ENCODE measurements around the gene AKR1B15. TPM values are rescaled to one million over a fixed set of nuclear protein-coding genes. Genes with fewer than 3 reads are reported as not detected.
"Not testable (repeated sequence)": the region's sequence is repeated elsewhere in the genome, so short reads cannot be mapped to it uniquely, and the experiment has no call there.

AKR1B15 gene
- polyA plus RNA-seq, 1 of the 3 experiments (the other 2 are of a cell fraction), result not detected

DNA sequence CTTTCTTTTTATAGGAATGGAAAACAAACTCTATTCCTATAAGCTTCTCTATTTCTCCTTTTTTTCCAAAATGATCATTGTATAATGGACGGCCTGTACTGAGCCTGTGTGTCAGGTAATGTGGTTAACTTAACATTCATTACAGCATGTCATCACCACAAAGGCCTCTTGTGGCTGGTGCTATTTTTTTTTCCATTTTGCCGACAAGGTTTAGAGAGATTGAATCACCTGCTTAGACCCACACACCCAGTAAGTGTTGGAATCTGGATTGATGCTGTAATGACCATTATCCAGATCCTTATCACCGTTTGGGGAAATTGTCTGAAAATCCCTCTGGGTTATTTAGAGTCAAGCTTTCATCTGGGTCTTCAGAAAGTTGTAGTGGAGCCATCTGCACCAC lies 18.5 kb downstream of the AKR1B15 start:
- H3K27ac ChIP-seq (ENCODE audit: low read depth in 2 of 2, low read length in 1 of 2), result no peak overlapping the region
- H3K79me2 ChIP-seq (ENCODE audit: insufficient read depth), result no peaks in the 10 kb centered on the region
- 16% methylated on average over 3 of the region's 3 CpGs for WGBS (ENCODE audit: low lambda C conversion rate)
- H2AFZ ChIP-seq (ENCODE audit: low read depth), result no peak overlapping the region
- no peaks in the 10 kb centered on the region for H3K9me3 ChIP-seq
- no peaks in the 10 kb centered on the region for H3K4me1 ChIP-seq (ENCODE audit: control insufficient read depth in 1 of 2, insufficient read depth in 2 of 2, low read depth in 1 of 2, low read length in 1 of 2)
- no peak for TF ChIP-seq RAD21 (IDR thresholded peaks at IDR 0.05; ENCODE audit: low read length)
- TF ChIP-seq, protein P1, sequence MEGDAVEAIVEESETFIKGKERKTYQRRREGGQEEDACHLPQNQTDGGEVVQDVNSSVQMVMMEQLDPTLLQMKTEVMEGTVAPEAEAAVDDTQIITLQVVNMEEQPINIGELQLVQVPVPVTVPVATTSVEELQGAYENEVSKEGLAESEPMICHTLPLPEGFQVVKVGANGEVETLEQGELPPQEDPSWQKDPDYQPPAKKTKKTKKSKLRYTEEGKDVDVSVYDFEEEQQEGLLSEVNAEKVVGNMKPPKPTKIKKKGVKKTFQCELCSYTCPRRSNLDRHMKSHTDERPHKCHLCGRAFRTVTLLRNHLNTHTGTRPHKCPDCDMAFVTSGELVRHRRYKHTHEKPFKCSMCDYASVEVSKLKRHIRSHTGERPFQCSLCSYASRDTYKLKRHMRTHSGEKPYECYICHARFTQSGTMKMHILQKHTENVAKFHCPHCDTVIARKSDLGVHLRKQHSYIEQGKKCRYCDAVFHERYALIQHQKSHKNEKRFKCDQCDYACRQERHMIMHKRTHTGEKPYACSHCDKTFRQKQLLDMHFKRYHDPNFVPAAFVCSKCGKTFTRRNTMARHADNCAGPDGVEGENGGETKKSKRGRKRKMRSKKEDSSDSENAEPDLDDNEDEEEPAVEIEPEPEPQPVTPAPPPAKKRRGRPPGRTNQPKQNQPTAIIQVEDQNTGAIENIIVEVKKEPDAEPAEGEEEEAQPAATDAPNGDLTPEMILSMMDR (IDR thresholded peaks at IDR 0.05), result no peak
- TF ChIP-seq TCF12 (IDR thresholded peaks at IDR 0.05), result no peak
- TF ChIP-seq FOSL2 (IDR thresholded peaks at IDR 0.05; ENCODE audit: borderline replicate concordance, low read depth), result no peak
- TF ChIP-seq, protein P2, sequence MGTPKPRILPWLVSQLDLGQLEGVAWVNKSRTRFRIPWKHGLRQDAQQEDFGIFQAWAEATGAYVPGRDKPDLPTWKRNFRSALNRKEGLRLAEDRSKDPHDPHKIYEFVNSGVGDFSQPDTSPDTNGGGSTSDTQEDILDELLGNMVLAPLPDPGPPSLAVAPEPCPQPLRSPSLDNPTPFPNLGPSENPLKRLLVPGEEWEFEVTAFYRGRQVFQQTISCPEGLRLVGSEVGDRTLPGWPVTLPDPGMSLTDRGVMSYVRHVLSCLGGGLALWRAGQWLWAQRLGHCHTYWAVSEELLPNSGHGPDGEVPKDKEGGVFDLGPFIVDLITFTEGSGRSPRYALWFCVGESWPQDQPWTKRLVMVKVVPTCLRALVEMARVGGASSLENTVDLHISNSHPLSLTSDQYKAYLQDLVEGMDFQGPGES (IDR thresholded peaks at IDR 0.05; ENCODE audit: low read depth, low read length), result no peak
- no peak for TF ChIP-seq RCOR1 (IDR thresholded peaks at IDR 0.05; ENCODE audit: low read length)
- TF ChIP-seq, protein P3, sequence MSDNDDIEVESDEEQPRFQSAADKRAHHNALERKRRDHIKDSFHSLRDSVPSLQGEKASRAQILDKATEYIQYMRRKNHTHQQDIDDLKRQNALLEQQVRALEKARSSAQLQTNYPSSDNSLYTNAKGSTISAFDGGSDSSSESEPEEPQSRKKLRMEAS (IDR thresholded peaks at IDR 0.05; ENCODE audit: low read depth), result no peak
- TF ChIP-seq, protein P4, sequence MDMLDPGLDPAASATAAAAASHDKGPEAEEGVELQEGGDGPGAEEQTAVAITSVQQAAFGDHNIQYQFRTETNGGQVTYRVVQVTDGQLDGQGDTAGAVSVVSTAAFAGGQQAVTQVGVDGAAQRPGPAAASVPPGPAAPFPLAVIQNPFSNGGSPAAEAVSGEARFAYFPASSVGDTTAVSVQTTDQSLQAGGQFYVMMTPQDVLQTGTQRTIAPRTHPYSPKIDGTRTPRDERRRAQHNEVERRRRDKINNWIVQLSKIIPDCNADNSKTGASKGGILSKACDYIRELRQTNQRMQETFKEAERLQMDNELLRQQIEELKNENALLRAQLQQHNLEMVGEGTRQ (IDR thresholded peaks at IDR 0.05; ENCODE audit: borderline replicate concordance, low read depth, low read length), result no peak
- no peaks in the 10 kb centered on the region for H3K9me2 ChIP-seq
- no peak for DNase-seq
- ChIA-PET CTCF (interaction anchor here (0.7 to 3.4 kb wide), 5 partner anchors 14 to 135 kb away, joined by 3 to 18 read pairs (median 7); partner anchors contain the start of gene AKR1B15), POLR2A (no interaction called here)
- peaks cover 8% of the 10 kb centered on the region; the same call in 1 of the 2 replicates for H3K27me3 ChIP-seq (ENCODE audit: insufficient read depth)
- no peaks in the 10 kb centered on the region for H4K20me1 ChIP-seq (ENCODE audit: insufficient read depth)
- H3K4me3 ChIP-seq (ENCODE audit: low read depth in 2 of 2, low read length in 1 of 2), result no peak overlapping the region
- H3K4me2 ChIP-seq, result no peak overlapping the region
- no peaks in the 10 kb centered on the region for H3K36me3 ChIP-seq (replicated peaks in 1 of 2; ENCODE audit: control insufficient read depth in 1 of 2, insufficient read depth in 2 of 2, low read length in 1 of 2)
- H3K9ac ChIP-seq, result no peak overlapping the region
- H3F3A ChIP-seq (replicated peaks; ENCODE audit: insufficient read depth), result no peaks in the 10 kb centered on the region

DNA sequence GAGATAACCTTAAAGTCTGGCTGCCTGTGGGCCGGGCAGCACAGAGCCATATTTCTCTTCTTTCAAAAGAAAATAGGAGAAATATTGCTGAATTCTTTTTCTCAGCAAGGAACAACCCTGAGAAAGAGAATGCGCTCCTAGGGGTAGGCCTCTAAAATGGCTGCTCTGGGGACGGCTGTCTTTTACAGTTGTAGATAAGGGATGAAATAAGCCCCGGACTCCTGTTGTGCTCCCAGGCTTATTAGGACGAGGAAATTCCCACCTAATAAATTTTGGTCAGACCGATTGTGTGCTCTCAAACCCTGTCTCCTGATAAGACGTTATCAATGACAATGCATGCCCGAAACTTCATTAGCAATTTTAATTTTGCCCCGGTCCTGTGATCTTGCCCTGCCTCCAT lies 21.1 kb downstream of the AKR1B15 start:
- peaks cover 19% of the 10 kb centered on the region; the same call in 1 of the 2 replicates for H3K27me3 ChIP-seq (ENCODE audit: insufficient read depth)
- POLR2A ChIA-PET, result interaction anchor here (0.6 kb wide), 1 partner anchor 328 kb away, joined by 3 read pairs; no protein-coding TSS in a partner anchor
- not testable (repeated sequence) for H3K9me3 ChIP-seq; H3K27ac ChIP-seq (ENCODE audit: low read depth in 2 of 2, low read length in 1 of 2); H3K4me3 ChIP-seq (ENCODE audit: low read depth in 2 of 2, low read length in 1 of 2); H4K20me1 ChIP-seq (ENCODE audit: insufficient read depth); H3K4me1 ChIP-seq (ENCODE audit: control insufficient read depth in 1 of 2, insufficient read depth in 2 of 2, low read depth in 1 of 2, low read length in 1 of 2); H3F3A ChIP-seq (replicated peaks; ENCODE audit: insufficient read depth); DNase-seq; H3K9me2 ChIP-seq; H3K4me2 ChIP-seq; H3K9ac ChIP-seq; H3K36me3 ChIP-seq (replicated peaks in 1 of 2; ENCODE audit: control insufficient read depth in 1 of 2, insufficient read depth in 2 of 2, low read length in 1 of 2); H2AFZ ChIP-seq (ENCODE audit: low read depth); H3K79me2 ChIP-seq (ENCODE audit: insufficient read depth)
- WGBS (ENCODE audit: low lambda C conversion rate), result 31% methylated on average over 9 of the region's 9 CpGs
- CTCF ChIA-PET, result interaction anchor here (0.7 to 1.4 kb wide), 2 partner anchors 36 to 138 kb away, joined by 3 to 4 read pairs; no protein-coding TSS in a partner anchor

Data from SK-N-SH (cell line).